WERI-Rb-1 (cell line): Measurements from ENCODE around the gene TTC28.

Source experiments
- DNase-seq: peaks from one replicate; pipeline ENCODE4 v3.0.0-alpha.2; 2020
- H3K27ac ChIP-seq: fragments of 250-450 bp; sonication (Bioruptor Pico); 2 replicates; pipeline ENCODE4 v1.5.1; 2020; ENCODE audit warnings: mild to moderate bottlenecking, moderate library complexity
- H3K27me3 ChIP-seq: fragments of 250-450 bp; sonication (Bioruptor Pico); 2 replicates; pipeline ENCODE4 v1.5.1; 2021; ENCODE audit warnings: mild to moderate bottlenecking, low read depth, moderate library complexity; ENCODE audit not compliant: insufficient read depth, severe bottlenecking
- H3K36me3 ChIP-seq: fragments of 250-450 bp; sonication (Bioruptor Pico); 2 replicates; pipeline ENCODE4 v1.5.1; 2020; ENCODE audit warnings: mild to moderate bottlenecking, moderate library complexity
- H3K4me3 ChIP-seq: 2 replicates; pipeline ENCODE4 v1.5.1; 2011; ENCODE audit warnings: low read depth, mild to moderate bottlenecking, control low read depth, low read length
- H3K9me3 ChIP-seq: fragments of 250-450 bp; sonication (Bioruptor Pico); 2 replicates; pipeline ENCODE4 v1.5.1; 2021; ENCODE audit warnings: mild to moderate bottlenecking, moderate library complexity; ENCODE audit not compliant: severe bottlenecking
- TF ChIP-seq, protein P1 (sequence below): IDR thresholded peaks from 2 replicates; pipeline ENCODE4 v1.5.1; 2011; ENCODE audit warnings: low read depth, mild to moderate bottlenecking, control low read depth, inconsistent platforms, low read length

TTC28 gene

GRCh38 chr22:28132466-28132865 is 547.2 kb downstream of the TTC28 start:
- TF ChIP-seq, protein P1, sequence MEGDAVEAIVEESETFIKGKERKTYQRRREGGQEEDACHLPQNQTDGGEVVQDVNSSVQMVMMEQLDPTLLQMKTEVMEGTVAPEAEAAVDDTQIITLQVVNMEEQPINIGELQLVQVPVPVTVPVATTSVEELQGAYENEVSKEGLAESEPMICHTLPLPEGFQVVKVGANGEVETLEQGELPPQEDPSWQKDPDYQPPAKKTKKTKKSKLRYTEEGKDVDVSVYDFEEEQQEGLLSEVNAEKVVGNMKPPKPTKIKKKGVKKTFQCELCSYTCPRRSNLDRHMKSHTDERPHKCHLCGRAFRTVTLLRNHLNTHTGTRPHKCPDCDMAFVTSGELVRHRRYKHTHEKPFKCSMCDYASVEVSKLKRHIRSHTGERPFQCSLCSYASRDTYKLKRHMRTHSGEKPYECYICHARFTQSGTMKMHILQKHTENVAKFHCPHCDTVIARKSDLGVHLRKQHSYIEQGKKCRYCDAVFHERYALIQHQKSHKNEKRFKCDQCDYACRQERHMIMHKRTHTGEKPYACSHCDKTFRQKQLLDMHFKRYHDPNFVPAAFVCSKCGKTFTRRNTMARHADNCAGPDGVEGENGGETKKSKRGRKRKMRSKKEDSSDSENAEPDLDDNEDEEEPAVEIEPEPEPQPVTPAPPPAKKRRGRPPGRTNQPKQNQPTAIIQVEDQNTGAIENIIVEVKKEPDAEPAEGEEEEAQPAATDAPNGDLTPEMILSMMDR: no peak
- no peak for DNase-seq
- no peaks in the 10 kb centered on the region for H3K27me3 ChIP-seq
- H3K27ac ChIP-seq: no peak overlapping the region
- no peak overlapping the region for H3K4me3 ChIP-seq
- no peaks in the 10 kb centered on the region for H3K36me3 ChIP-seq
- H3K9me3 ChIP-seq: no peaks in the 10 kb centered on the region

DNA sequence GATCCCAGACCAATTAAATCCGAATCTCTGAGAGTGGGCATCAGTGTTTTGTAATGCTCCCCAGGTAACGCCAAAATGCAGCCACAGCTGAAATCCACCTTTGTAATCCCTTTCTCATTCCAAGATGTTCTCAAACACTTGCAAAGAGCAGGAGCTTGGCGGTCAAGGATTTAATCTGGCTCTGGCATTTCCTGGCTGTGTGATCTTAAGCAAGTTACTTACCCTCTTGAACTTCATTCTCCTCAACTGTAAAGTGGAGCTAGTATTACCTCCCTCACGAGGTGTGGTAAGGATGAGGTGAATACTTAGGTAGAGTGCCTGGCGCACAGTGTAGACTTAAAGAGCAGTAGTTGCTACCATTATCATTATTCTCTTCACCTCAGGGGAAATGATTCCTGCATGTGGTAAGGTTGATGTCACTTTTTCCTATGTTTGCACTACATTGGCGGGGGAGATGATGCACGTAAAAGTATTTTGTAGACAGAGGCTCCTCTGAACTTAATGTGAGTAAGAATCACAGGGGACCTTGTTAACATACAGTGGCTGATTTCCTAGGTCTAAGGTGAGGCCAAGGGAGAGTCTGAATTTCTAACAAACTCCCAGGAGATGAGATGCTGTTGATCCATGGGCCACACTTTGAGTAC is 550.2 kb downstream of the TTC28 start:
- Histone ChIP-seq H3K36me3 (no peaks in the 10 kb centered on the region), H3K4me3 (no peak overlapping the region), H3K9me3 (no peaks in the 10 kb centered on the region), H3K27ac (no peak overlapping the region), H3K27me3 (no peaks in the 10 kb centered on the region)
- TF ChIP-seq, protein P1: no peak
- no peak for DNase-seq

GRCh38 chr22:28128827-28129226 is 550.8 kb downstream of the TTC28 start:
- Histone ChIP-seq H3K27me3 (no peaks in the 10 kb centered on the region), H3K27ac (no peak overlapping the region), H3K4me3 (no peak overlapping the region), H3K9me3 (no peaks in the 10 kb centered on the region), H3K36me3 (no peaks in the 10 kb centered on the region)
- TF ChIP-seq, protein P1: no peak
- no peak for DNase-seq

DNA sequence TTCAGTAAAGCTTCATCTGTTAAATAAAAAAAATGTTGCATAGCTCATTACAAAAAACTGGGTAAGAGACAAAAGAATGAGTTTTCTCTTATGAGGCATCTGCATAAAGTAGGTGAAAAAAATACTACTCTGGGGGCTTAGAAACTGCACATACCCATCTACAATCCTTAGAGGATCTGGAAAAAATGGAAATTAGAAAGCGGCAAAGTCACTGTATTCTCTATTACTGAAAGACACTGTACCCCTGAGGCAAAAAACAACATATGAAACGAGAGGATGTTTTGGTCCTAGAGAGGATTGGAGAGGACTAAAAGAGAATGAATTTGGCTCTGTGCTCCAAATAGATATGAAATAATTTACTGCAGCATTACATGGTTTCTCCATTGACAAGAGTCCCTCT is 553.8 kb downstream of the TTC28 start:
- no peaks in the 10 kb centered on the region for H3K36me3 ChIP-seq
- TF ChIP-seq, protein P1: no peak
- no peak overlapping the region for H3K4me3 ChIP-seq
- no peaks in the 10 kb centered on the region for H3K27me3 ChIP-seq
- no peaks in the 10 kb centered on the region for H3K9me3 ChIP-seq
- no peak overlapping the region for H3K27ac ChIP-seq
- no peak for DNase-seq

DNA sequence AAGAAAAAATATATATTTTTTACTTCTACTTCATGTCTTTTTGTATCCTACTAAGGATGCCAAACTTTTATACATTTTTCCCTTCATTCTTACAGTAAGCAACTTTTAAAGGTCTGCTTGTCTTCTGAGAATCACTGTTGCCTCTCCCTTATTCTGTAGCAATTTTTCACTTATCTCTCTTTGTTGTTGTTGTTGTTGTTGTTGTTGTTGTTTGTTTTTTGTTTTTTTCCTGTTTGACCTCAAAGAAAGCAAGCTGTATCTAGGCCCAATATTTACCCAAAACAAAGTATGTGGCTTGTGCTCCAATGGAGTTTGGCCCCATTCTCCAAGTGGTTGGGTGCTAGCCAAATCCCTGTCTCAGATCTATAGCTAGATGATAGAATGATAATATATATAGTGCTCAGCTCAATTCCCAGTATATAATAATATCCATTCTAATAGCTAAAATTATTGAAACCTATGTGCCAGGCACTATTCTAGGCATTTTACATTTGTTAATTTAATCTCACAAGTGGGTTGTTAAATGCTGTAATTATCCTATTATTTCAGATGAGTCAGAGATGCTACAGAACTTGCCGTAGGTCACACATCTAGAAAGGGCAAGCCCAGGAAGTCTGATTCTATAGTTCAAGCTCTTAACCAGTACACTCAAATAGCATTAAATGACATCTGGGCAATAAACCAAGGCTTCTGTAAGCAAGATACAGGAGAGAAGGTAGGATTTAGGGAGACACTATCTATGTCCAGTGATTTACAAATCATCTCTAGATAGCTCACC is 555.5 kb downstream of the TTC28 start:
- Histone ChIP-seq H3K9me3 (no peaks in the 10 kb centered on the region), H3K27ac (no peak overlapping the region), H3K4me3 (no peak overlapping the region), H3K27me3 (no peaks in the 10 kb centered on the region), H3K36me3 (no peaks in the 10 kb centered on the region)
- DNase-seq: no peak
- TF ChIP-seq, protein P1: no peak
